ENCODE data around the gene JADE2.

JADE2 gene

DNA sequence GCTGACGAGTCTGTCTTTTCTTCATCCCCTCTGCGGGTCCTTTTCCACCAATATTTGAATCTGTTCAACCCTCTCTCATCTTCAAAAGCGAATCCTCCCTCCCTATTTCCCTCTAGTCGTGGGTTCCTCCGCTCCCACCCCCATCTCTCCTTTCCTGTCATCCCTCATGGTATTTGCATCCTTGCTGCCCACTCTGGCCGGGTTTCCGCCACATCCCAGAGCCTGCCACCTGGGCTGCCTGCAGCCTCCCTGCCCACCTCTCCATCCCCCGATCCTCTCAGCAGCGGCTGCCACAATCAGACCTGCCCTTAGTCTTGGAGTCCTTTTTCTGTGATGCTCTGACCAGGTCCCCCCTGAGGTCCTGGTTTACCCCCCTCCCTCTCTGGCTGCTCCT is 44.9 kb downstream of the JADE2 start:
- DNase-seq (ENCODE audit: low read depth): no peak

GRCh38 chr5:134570886-134571285 is 45.4 kb downstream of the JADE2 start:
- DNase-seq (ENCODE audit: low read depth): no peak

- DNase-seq (ENCODE audit: low read depth): no peak
Measured at GRCh38 chr5:134571693-134572405, 46.4 kb downstream of the JADE2 start.

GRCh38 chr5:134572811-134573210 is 47.3 kb downstream of the JADE2 start:
- DNase-seq (ENCODE audit: low read depth): no peak

DNA sequence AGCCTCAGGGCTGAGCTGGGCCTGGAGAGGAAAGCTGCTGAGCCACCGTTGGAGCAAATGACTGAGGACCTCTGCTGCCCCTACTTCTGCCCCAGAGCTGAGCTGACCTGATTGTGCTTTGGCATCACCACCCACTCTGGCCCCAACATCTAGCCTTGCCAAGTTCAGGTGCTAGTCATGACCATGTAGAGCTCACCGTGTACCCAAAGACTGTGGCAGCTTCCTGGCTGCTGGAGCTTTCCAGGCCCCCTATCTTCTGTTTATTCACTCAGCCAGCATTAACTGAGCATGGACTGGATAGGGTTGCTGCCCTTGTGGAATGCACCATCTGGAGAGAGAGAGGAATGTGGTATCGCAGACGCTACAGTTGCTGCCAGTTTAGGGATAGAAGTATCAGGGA is 49.1 kb downstream of the JADE2 start:
- no peak for DNase-seq (ENCODE audit: low read depth)

GRCh38 chr5:134575316-134575715 is 49.8 kb downstream of the JADE2 start:
- no peak for DNase-seq (ENCODE audit: low read depth)

GRCh38 chr5:134576386-134577021 is 51.0 kb downstream of the JADE2 start:
- DNase-seq (ENCODE audit: low read depth): no peak

GRCh38 chr5:134577022-134577795 is 51.7 kb downstream of the JADE2 start:
- DNase-seq (ENCODE audit: low read depth): no peak

- DNase-seq (ENCODE audit: low read depth): peak; percentile 59
Measured at GRCh38 chr5:134577796-134578577, 52.5 kb downstream of the JADE2 start.

GRCh38 chr5:134578578-134579283 is 53.3 kb downstream of the JADE2 start:
- DNase-seq (ENCODE audit: low read depth): no peak

- no peak for DNase-seq (ENCODE audit: low read depth)
Measured at GRCh38 chr5:134579284-134579771, 53.9 kb downstream of the JADE2 start.

GRCh38 chr5:134580001-134580460 is 54.6 kb downstream of the JADE2 start:
- DNase-seq (ENCODE audit: low read depth): no peak

GRCh38 chr5:134581241-134581981 is 55.9 kb downstream of the JADE2 start:
- no peak for DNase-seq (ENCODE audit: low read depth)

DNA sequence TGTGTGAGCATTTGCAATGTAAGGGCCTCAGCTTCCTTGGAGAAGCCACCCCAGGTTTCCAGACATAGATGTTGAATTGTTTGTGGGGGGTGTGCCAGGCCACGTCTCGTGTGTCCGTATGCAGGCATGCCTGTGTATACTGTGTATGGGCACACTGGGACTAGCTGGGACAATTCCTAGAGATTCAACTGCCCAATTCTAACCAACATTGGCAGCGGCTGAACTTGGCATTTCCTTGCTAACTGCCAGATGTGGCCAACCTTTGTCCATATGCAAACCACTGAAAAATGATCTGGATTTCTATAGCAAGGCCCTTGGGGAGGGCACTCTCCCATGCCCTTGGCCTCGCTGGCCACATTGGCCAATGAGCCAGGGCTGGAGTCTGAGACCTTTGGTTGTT is 56.8 kb downstream of the JADE2 start:
- DNase-seq (ENCODE audit: low read depth): no peak

- DNase-seq (ENCODE audit: low read depth): no peak
Measured at GRCh38 chr5:134582941-134583340, 57.5 kb downstream of the JADE2 start.

- DNase-seq (ENCODE audit: low read depth): no peak
Measured at GRCh38 chr5:134583766-134584165, 58.3 kb downstream of the JADE2 start.

DNA sequence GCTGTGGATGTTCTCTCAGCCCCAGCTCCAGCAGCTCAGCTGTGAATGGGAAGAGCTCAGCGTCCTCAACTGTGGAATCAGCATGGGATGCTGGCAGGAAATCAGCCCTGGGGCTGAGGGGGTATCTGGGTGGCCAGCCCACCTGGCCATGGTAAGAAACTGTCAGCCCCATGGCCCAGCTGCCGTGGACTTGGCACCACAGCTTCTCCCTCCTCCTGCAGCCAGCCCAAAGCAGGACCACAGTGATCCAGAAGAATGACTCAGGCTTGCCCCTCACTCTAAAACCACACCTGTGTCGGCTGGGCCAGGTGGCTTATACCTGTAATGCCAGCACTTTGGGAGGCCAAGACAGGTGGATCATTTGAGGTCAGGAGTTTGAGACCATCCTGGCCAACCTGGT is 59.2 kb downstream of the JADE2 start:
- DNase-seq (ENCODE audit: low read depth): no peak

DNA sequence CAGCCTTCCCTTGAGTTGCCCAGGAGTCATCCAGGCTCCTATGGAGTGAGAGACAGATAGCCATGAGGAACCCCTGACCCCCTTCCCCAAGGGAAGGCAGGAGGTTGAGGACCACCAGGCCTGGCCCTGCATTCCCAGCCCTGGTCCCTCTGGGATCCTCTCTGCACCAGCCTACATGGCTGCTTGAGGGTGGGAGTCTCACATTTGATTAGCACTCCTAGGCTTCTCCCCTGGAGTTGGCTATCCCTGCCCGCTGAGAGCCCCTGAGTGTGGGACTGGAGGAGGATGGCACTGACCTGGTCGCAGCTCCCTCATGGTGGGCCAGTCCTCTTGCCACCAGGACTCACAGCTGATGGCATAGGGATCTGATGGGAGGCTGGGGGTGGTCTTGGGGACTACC is 60.5 kb downstream of the JADE2 start:
- no peak for DNase-seq (ENCODE audit: low read depth)

DNA sequence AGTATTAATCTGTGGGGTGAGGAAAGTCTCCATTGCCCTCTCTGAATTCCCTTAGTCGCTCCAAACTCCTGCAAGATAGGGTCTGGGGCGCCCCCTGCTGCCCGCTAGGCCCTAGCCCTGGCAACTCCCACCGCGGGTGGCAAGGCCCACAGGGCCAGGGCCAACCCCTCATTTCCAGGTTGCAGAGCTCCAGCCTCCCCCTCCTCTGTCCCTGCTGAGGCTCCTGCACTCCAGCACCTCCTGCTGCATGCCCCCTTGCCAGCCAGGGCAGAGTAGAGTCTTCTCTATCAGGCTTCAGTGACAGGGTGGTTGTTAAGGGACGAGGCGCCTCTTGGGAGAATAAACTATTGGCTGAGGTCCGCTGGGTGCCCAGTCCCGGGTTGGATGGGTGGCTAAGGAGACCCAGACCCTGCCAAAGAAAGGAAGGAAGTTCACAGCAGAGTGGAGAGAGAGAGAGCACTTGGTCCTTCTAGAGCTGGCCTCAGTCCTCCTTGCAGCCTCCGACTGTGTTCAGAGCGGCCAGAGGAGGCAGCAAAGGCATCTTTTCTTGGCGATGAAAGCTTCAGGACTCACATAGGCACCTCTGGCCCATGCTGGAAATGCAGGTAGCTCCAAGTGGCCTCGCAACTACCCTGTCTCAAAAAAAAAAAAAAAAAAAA is 61.5 kb downstream of the JADE2 start:
- DNase-seq (ENCODE audit: low read depth): peak; percentile 77

DNA sequence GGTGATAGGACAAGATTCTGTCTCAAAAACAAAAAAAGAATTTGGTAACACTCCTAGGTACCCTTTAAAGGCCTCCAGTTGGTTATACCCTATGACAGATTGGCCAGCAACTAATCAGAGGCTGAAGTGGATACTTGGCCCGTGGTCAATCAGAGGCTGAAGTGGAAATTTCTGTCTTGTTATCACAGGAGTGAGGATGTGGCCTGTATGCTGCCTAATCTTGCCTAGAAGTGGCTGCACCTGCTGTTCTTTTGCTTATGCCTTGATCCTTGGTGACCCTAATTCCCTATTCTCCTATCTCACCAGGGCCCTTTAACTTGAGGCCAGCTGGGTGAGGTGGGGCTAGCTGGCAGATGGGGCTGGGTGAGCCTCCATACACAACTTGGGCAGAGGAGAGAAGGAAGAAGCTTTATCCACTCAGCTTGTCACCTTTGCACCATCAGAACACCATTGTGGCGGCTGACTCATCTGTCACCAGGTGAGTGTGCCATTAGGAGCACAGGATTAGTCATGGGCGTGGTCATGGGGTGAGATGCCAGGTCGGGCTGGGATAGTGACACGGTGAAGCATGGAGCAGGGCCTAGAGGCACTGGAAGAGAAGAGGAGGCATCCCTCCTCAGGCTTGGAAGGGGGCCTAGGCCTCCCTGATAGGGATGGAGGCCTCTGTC is 65.7 kb downstream of the JADE2 start:
- DNase-seq (ENCODE audit: low read depth): no peak
